Putamen (tissue), 1 donor: Measurements from ENCODE around the gene RRP1B.
"Not testable (repeated sequence)": the region's sequence is repeated elsewhere in the genome, so short reads cannot be mapped to it uniquely, and the experiment has no call there.

Experiments used
- DNase-seq: peaks from one replicate; pipeline ENCODE4 v3.0.0-alpha.2; 2016; ENCODE audit warnings: low spot score

Gene RRP1B

DNA sequence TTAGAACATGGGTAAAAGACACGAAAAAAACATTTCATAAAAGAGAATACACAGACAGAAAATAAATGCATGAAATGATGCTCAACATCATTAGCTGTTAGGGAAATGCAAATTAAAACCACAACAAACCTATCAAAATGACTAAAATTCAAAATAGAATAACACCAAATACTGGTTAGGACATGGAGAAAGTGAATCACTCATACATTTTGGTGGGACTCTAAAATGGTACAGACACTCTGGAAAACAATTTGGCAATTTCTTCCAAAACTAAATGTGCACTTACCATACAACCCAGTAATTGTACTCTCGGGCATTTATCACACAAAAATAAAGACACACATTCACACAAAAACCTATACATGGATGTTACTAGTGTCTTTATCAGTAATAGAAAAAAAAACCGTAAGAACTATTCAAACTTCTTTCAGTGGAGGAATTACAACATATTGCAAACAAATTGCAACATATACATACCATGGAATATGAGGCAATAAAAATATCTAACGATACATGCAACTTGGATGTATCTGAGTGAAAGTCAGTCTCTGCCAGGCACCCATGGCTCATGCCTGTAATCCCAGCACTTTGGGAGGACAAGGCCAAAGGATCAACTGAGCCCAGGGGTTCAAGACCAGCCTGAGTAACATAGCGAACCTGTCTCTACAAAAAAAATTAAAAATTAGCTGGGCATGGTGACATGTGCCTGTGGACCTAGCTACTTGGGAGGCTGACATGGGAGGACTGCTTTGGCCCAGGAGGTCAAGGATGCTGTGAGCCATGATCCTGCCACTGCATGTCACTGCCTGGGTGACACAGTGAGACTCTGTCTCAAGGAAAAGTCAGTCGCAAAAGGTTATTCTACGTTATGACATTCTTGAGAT lies 19.6 kb upstream of the RRP1B start:
- DNase-seq = no peak

DNA sequence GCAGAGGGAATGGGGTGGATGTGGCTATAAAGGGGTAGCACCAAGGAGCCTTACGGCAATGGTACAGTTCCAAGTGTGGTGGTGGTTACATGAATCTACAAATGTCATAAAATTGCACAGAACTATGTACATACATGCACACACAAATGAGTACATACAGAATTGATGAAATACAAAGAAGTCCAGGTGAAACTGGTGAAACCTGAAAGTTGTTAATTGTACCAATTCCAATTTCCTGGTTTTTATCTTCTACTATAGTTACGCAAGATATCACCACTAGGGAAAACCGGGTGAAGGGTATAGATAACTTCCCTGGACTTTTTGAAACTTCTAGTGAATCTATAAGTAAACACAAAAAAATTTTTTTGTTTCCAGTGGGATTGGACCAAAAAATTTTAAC lies 19.0 kb upstream of the RRP1B start:
- DNase-seq = no peak

GRCh38 chr21:43643193-43643592 lies 16.2 kb upstream of the RRP1B start:
- no peak for DNase-seq

DNA sequence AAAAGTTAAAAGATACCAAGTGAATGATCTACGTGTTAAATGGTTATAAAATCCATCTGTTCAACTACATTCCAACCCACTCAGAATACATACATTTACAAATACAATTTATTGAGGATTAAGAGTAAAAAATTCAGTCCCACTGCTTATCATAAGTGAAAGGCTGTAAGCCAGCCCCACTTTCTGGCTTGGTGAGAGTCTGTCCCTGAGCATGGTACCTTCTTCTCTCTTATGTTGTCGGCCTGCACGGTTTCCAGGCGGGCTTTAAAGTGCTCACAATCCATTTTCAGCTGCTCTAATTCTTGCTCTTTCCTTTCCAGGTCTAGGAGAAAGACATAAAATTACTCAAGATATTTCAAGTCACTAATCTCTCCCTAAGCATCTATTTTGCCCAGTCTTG lies 15.3 kb upstream of the RRP1B start:
- DNase-seq = no peak

DNA sequence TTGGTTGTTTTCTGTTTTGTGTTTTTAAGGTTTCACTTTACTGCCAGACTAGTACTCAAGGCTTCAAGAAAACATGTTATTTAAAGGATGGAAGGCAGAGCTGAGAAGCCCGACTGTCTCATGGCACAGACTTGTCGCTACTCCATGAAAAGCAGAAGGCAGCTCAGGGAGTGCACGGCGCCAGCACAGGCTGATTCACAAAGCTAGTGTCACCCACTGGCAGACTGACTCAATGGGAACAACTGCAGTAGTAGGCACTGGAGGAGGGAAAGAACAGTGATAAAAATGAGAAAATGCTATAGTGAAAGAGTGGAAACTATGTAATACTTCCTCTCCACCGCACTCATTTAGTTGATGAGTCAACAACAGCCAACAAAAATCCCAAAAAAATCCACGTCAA lies 14.8 kb upstream of the RRP1B start:
- no peak for DNase-seq

GRCh38 chr21:43645136-43645891 lies 14.0 kb upstream of the RRP1B start:
- DNase-seq = peak; percentile 34

DNA sequence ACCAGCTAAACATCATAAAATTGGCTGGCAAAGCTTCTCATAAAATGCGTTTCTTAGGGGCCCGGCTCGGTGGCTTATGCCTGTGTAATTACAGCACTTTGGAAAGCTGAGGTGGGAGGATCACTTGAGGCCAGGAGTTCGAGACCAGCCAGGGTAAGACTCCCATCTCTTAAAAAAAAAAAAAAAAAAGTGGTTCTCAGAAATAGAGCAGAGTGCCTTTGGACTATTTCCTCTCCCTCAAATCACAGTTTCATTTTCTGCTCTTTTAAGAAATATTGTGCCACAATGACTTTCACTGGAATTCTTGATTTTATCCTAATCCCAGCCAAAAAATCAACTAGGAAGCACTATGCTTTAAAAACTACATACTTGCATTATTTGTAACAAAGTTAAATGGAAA lies 13.4 kb upstream of the RRP1B start:
- DNase-seq = no peak

GRCh38 chr21:43646550-43647260 lies 12.7 kb upstream of the RRP1B start:
- peak; percentile 84 for DNase-seq

DNA sequence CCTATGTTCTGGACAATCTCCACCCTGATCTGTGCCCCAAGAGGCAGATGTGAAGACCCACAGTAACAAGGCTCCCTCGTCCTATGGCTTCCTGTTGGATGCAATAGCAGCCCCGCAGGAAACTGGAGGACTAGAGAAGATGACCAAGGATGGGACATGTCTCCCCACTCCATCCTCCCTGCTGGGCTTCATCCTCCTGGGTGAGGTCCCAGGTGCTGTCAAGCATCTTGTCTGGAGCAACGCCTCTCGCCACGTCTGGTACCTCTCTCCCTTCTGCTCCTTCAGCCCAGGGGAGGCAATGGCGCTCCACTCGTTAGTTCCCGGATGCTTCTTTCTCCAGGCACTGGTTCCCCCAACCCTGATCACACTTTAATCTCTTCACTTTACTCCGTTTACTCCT lies 11.2 kb upstream of the RRP1B start:
- no peak for DNase-seq

DNA sequence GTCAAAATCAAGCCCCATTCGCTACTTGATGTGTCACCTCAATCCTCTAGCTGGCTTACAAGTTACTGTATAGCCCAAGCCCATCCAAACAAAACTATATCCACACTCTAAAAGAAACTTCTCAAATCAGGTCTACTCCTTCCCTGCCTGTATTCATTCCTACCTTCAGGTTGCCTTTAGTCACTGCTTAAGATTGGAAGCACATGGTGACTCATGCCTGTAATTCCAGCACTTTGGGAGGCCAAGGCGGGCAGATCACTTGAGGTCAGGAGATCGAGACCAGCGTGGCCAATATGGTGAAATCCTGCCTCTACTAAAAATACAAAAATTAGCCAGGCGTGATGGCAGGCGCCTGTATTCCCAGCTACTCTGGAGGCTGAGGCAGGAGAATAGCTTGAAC lies 7.4 kb upstream of the RRP1B start:
- not testable (repeated sequence) for DNase-seq

DNA sequence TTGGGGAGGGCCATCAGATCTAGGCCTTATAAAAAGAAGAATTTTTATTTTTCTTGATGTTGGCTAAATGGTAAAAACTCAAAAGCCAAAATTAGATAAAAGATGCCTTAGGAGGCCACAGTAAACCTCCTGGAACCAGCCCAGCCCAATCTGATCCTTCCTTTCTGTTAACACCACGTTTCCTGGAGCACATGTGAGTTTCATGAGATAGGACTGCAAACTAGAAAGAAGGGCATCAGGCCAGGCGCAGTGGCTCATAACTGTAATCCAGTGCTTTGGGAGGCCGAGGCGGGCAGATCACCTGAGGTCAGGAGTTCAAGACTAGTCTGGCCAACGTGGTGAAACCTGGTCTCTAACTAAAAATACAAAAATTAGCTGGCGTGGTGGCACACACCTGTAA lies 6.7 kb upstream of the RRP1B start:
- DNase-seq = no peak

DNA sequence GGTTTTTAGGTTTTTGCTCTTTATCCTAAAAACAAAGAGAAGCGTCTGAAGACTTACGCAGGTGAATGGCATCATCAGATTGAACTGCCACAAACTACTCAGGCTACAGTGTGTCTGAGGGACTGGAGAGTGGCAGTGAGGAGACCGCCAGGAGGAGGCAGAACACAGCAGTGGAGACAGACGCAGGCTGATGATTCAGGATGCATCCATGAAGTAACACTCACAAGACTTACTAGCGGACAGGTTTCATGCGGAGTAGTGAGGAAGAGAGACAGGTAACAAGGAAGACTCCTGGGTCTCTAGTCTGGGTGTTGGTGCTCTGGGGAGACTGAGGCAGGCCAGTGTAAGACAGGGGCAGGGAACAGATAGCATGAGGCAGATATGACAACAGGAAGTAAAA lies 5.7 kb upstream of the RRP1B start:
- no peak for DNase-seq

DNA sequence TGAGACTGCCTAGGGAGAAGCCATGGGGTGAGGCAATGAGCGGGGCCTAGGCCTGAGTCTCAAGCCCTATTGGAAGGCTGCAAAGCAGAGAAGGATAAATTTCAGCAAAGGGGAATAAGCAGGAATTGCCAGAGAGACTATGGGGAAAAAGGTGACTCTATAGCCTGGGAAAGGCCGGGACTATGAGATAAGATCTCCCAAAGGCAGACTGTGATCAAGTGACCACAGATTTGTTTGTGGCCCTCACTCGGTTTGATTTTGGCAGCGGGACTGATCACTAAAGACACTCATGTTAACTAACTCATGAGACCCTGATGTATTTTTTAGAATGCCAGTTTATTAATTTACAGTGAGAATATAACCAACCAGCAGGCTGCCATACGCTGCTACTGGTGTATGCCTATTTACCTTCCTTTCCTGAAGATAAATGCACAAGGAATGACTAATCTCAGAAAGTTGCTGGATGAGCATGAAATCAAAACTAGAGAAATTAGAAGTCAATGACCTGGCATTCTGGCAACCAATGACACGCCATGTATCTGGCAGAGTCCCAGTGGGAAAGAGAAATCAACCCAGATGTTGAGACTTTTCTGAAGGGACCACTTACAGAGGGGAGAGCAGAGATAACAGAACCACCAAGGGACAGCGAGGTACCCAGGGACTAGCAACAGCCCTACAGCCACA lies 4.4 kb upstream of the RRP1B start:
- DNase-seq = no peak

GRCh38 chr21:43657355-43658087 lies 1.8 kb upstream of the RRP1B start:
- DNase-seq = no peak

DNA sequence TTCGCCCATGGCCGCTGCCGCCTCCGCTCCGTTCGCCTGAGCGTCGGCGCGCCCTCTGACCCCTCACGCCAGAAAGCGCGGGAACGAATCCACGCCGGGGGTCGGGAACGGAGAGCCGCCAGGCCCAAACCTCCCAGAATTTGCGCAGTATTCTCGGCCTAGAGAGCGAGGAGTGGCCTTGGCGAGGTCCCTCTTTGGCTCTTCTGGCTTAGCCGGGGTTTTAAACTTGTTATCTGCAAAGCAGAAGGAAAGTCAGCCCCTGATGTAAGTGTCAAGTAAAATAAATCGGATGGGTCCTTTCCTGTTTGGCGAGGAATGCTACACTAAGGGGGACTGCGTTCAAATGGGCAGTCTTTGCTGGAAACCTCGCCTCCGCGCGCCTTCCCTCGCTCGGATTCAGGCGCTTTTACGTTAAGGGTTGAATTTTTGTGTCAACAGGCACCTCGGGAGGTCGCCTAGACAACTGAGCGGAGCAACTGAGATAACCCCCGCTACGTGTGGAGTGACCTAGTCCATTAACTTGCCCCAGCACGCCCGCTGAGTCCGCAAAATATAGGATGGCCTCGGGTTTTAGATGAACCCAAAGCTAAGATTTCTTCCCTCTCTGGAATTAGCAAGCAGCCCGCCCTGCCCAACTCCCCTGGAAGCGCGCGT lies 1.1 kb upstream of the RRP1B start:
- DNase-seq = no peak

GRCh38 chr21:43658769-43659135 lies 608 bp upstream of the RRP1B start:
- DNase-seq = no peak

- DNase-seq = no peak
Measured at GRCh38 chr21:43662286-43662685, 2.9 kb downstream of the RRP1B start.

DNA sequence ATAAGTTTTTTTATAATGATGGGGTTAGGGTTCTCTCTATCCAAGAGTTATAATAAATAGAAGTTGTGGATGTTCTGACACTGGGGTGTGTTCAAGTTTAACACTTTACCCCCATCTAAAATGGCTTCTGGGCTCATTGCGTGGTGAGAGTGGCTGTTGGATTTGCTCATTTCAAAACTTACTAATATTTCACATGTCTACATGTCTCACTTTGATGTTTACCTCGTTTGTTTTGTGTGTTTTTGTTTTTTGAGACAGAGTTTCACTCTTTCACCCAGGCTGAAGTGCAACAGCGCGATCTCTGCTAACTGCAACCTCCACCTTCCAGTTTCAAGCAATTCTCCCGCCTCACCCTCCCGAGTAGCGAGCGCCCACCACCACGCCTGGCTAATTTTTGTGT lies 3.7 kb downstream of the RRP1B start:
- no peak for DNase-seq

- no peak for DNase-seq
Measured at GRCh38 chr21:43664358-43664757, 5.0 kb downstream of the RRP1B start.

DNA sequence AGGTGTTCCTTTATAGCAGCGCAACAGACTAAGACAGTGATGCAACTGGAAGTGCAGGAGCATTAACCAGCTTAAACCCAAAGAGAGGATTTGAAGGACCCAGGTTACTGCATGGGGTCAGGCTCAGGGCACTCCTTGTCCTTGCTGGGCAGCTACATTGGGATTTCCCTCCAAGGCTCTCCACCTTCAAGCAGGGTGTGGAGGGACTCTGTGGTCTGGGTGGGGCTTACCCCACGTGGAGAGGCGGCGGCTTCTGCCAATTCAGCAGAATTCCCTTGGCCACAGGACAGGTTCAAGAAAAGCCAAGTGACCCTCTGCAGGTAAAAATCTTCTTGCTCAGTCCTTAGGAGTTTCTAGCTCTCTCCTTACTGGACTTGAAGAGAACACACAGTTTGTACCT lies 6.5 kb downstream of the RRP1B start:
- no peak for DNase-seq
